Forelimb muscle (tissue), 1 donor: ENCODE measurements around the gene CCDC78. TPM values are rescaled to one million over a fixed set of nuclear protein-coding genes. Genes with fewer than 3 reads are reported as not detected.
"Not testable (repeated sequence)": the region's sequence is repeated elsewhere in the genome, so short reads cannot be mapped to it uniquely, and the experiment has no call there.

Experiments
- DNase-seq: peaks from one replicate; pipeline ENCODE4 v3.0.0-alpha.2; 2013; ENCODE audit warnings: low read depth
- polyA plus RNA-seq: library from polyadenylated mRNA; unstranded; fragments of 120-200 nt; gene quantifications from one replicate; pipeline ENCODE4 v1.2.1, GENCODE V29; 2013; ENCODE audit not compliant: insufficient read length

CCDC78 gene
- polyA plus RNA-seq, 1 donor: 1.5 TPM

DNA sequence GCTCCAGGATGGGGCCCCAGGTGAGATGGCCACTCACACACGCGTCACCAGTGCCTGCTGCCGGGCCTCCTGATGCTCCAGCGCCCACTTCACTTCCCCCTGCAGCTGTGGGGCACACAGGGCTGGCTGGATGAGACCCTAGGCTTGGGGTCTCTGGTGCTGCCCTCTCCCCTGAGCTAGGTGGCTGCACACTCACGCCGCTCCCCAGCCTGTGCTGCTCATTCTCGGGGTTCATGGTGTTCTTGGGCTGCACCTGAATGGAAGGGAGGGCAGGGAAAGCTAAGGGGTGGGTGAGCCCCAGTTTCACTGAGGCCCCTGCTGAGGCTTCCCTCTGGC is 1.2 kb downstream of the CCDC78 start:
- no peak for DNase-seq

DNA sequence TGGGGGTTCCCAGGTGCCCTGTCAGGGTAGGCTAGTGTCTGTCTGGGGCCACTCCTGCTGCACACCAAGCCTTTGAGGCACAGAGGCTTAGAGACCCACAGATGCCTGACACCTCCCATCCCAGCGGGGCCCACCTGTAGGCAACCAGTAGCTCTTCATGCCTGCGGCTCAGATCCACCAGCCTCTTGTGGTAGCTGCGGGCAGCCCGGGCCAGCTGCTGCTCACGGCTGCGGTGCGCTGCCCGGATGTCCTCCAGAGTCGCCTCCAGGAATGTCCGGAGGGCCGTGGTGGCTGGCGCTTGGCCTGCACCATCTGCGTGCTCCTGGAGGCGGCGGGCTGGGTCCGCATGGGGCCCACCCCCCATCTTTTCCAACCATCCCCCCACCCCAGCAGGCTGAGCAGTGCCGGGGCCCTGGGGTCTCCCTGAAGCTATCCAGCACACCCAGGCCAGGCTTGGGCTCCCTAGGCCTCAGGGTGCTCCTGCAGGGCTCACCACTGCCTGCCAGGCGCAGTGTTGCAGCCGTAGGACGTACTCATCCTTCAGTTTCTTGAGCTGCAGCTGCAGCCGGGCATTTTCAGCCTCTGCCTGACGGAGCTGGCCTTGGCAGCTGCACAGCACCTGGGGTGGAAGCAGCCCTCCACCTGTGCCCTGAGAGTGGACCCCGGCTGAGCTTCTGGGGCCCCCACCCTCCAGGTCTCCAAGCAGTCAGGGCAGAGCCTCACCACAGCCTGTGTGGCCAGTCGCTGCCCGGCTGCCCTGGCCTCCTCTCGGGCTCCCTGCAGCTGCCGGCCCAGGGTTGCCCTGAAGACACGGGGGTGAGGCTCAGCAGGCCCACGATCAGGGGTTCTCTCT is 1.8 kb downstream of the CCDC78 start:
- DNase-seq: no peak

DNA sequence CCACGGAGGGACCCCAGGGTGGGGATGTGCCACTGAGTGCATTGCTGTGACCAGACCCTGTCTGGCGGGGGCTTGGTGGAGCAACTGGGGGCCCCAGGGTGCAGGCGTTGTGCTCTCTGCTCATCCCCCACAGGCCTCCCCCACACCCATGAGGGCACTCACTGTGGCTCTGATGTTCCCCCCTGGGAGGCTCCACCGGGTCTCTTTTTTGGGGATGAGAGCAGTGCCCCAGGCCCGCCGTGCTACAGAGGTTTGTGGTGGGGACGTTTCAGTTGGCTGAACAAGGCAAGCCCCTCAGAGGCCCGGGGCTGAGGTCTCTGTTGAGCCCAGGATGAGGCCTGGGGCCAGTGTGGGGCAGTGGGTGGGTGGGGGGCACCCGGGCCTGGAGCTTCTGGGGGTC is 2.5 kb downstream of the CCDC78 start:
- DNase-seq: no peak

DNA sequence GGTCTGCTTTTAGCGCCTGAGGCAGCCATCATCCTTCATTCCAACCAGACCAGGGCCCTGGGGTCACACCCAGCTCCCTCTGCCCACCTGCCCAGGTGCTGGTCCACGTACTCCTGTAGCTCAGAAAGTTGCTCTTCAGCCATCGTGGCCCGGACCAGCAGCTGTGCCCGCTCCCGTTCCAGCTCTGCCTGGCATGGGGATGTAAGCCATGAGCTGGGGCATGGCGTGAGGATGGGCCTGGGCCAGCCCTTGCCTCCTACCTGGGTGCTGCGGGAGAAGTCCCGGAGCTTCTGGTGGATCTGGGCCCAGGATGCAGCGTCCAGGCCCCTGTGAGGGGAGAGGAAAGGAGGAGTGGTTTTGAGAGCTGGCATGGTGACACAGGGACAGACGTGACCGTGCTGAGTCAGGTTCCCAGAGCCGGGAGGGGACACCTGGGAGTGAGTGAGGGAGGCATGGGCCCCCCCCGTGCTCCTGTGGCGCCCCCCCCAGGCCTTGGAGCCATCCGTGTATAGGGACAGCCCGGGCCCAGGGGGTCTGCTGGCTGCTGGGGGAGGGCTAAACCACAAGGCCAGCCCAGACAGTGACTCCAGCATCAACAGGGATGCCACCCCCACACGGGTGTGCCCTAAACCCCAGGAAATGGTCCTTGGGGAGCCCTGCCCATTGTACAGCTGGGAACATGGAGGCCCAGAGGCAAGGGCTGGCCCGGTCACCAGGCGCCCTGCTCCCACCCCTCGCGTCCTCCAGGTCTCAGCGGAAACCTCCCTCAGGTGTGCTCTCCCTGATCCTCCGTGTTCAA is 3.2 kb downstream of the CCDC78 start:
- DNase-seq: no peak

DNA sequence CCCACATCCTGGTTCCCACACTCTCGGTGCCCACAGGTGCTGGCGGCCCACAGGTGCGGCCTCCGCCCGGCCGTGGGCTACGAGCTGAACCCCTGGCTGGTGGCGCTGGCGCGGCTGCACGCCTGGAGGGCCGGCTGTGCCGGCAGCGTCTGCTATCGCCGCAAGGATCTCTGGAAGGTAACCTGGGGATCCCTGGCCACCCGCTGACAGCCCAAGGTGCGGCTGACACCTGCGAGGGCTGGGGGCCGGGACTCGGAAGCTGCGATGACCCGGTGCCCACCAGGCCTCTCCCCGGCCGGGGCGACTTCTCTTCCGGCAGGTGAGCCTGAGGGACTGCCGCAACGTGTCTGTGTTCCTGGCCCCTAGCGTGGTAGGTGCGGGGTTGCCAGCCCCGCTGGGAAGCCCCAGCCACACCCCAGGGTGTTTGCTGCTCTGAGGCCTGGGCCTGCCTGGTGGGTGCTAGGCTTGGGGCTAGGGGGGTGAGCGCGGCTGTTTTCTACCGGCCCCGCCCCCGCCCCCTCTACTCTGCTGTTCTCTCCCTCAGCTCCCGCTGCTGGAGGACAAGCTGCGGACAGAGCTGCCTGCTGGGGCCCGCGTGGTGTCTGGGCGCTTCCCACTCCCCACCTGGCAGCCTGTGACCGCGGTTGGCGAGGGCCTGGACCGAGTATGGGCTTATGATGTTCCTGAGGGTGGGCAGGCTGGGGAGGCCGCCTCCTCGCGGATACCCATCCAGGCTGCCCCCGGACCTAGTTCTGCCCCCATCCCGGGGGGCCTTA is 4.3 kb downstream of the CCDC78 start:
- DNase-seq: no peak

DNA sequence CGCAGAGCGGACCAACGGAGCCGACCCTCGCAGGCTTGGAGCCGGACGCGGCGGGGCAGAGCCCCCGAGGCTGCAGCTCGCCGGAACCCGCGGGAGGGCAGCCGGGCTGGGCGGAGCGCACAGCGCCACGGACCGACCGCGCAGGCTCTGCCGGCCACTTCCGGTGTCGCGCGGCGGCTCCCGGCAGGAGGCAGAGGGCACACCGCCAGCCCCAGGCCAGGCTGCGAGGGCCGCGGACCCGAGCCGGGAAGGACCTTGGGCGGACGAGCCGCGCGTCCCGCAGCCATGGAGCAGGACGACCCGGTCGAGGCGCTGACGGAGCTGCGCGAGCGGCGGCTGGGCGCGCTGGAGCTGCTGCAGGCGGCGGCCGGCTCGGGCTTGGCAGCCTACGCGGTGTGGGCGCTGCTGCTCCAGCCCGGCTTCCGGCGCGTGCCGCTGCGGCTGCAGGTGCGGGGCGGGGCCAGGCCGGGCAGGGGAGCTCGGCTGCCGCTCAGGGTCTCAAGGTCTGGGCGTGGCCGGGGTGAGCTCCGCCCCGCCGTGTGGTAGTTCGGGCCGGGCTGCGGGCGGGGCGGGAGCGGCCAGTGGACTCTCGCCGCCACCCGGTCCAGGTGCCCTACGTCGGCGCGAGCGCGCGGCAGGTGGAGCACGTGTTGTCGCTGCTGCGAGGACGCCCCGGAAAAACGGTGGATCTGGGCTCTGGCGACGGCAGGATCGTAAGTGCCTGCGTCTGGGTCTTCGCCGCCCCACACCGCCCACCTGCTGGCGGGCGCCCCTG is 5.1 kb downstream of the CCDC78 start, which contains the start of gene ANTKMT:
TSS of gene ANTKMT (plus strand) at position 157 of the 775 bp plus-strand sequence. CDS start at position 286, 129 bp downstream.
- DNase-seq: no peak

DNA sequence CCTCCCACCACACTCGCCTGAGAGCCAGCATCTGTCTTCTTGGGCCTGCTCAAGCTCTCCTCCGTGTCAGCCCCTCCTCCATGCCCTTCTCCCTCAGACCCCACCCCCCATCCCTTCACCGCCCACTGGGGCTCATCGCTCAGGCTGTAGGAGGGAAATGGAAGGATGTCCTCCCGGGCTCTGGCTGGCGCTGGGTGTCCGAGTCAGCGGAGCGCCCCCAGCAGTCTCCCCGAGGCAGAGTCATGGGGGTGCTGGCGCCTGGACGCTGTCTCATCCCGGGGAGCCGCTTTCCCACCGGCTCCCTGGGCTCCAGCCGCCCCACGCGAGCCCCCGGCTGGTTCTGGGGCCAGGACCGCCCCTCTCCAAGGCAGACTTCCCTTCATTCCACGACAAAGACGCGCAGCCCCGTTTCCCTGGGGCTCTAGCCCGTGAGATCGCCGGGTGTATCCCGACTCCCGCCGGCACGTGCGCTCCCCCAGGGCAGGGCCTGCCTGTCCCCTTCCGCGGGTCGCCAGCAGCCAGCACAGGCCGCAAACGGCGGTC is 5.7 kb downstream of the CCDC78 start:
- no peak for DNase-seq

DNA sequence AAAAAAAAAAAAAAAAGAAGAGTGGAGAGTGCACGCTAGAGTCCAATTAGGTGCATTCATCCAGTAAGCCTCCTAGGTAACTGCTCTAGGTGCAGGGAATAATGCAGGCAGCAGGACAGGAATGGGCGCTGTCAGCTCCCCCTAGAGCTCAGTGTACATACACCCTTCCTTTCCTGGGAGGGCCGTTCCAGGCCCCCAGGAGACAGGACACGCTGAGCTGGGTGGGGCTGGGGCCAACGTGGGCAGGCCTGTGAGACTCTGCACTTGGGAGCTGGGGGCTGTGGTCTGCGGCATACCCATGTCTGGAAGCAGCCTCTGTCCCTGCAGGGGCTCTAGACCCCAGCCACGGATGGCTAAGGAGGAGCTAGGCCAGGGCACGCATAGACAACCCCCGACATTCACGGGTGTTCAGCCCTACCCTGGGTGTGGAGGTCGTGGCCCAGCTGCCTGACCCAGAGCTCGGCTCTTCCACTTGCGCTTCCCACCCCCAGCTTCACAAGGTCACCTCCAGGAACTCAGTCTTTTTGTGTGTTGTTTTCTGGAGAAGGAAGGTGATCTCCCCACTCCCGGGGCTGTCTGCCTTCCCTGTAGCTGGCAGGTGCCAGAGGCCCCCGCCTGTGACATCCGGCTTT is 6.3 kb downstream of the CCDC78 start:
- DNase-seq: no peak

DNA sequence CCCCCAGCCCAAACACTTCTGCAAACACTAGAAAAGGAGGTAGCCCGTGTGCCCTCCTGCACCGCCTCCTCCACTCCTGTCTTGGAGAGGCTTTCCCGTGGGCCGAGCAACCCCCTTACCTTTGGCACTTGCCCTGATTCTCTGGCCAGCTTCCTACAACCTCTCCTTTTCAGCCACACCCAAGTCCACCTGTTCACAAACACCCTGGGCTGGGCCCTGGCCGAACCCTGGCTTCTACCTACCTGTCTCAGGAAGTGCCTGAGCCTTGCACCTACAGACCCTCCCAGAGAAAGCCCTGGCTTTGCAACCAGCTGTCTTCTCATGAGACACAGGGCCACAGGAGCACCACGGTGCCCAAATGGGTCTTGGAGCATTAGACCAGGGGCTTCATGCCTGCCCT is 7.3 kb downstream of the CCDC78 start:
- no peak for DNase-seq

DNA sequence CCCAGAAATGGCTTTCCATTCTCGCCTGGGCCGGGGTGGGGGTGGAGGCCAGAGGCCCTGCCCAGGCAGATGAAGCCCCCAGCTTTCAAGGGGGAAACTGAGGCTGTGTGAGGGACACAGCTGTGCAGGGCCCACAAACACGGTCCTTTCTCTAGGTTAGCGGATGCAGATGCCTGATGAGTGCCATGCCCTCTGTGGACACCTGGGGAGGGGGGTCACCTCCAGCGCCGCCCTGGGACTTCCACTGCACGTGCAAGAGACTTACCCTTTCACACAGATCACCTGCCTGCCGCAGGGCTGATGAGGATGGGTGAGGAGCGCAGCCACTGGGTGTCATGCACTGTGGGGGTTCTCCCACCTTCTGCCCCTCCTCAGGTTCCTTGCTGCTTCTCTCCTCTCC is 7.9 kb downstream of the CCDC78 start:
- DNase-seq: no peak

DNA sequence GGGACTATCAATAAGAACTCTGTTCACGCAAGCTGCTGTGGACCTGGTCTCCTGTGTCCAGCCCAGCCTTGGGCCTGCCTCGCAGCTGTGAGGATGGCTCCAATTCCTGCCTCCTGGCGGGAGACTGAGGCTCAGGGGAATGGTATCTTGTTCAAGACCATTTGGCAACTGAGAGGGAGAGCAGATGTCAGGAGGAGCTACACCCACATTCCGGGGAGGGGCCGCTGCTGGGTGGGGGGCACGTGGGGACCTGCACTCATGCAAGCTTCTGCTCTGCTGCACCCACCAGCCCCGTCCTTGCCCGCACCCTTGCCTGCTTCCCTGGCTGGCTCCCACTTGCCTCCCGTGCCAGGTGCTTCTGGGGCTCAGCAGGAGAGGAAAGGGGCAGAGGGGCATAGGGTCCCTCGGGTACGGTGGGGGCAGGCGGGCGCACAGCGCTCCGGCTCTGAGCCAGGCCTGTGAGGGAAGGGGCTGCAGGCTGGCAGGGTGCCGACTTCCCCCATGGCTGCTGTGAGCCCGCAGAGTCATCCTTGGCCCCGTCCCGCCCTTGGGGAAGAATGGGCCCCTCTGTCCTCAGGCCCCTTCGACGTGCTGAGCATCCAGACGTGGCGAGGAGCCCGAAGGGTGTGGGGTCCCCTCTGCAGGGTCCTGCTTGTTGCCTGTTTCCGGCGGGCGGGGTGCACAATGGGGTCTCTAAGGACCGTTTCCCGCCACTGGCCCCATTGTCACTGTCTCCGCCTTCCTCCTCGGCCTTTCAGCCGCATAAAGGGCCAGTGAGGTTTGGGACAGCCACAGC is 8.6 kb downstream of the CCDC78 start:
- DNase-seq: no peak

DNA sequence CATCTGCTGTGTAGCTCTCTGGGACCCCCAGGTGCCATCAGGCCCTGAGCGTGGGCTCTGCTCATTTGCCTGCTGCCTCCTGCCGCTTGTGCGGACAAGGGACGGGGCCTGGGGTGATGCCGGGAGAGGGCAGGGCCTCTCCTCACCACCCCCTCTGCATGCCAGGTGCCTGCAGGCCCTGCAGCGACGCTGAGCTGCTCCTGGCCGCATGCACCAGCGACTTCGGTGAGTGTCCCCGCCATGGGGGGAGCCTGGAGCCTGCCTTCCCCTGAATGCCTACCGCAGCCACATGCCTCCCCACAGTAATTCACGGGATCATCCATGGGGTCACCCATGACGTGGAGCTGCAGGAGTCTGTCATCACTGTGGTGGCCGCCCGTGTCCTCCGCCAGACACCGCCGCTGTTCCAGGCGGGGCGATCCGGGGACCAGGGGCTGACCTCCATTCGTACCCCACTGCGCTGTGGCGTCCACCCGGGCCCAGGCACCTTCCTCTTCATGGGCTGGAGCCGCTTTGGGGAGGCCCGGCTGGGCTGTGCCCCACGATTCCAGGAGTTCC is 9.4 kb downstream of the CCDC78 start:
- no peak for DNase-seq

DNA sequence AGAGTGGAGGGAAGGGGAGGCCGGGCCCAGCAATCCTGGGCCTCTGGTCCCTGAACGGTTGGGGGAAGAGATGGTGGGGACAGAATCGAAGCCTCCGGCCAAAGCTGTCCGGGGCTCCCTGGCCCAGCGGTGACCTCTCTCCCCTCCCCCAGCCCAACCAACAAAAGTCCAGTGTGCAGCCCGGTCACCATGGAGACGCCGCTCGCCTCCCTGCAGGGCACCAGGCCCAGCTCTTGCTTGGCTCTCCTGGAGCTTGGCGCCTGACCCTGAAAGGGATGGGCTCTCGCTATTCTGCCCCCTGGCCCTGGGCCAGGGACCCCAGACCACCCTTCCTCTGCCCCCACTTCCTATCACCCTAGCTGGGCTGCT is 10.1 kb downstream of the CCDC78 start:
- no peak for DNase-seq

DNA sequence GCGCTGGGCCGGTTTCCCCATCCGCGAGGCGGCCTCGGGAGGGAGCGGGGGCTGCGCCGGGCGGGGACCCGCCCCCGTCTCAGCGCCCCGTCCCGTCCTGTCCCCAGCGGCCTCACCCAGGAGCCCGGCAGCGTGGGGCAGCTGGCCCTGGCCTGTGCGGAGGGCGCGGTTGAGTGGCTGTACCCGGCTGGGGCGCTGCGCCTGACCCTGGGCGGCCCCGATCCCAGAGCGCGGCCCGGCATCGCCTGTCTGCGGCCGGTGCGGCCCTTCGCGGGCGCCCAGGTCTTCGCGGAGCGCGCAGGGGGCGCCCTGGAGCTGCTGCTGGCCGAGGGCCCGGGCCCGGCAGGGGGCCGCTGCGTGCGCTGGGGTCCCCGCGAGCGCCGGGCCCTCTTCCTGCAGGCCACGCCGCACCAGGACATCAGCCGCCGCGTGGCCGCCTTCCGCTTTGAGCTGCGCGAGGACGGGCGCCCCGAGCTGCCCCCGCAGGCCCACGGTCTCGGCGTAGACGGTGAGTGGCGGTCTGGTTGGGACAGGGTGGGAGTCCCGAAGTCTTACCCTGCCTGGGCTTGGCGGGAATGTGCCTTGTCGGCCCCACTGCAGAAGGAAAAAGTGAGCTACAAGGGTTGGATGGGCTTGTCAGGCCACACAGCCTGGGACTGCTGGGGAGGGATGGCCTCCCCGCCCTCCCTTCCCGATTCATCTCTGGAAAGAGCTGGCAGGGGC is 10.6 kb downstream of the CCDC78 start:
- DNase-seq: no peak

DNA sequence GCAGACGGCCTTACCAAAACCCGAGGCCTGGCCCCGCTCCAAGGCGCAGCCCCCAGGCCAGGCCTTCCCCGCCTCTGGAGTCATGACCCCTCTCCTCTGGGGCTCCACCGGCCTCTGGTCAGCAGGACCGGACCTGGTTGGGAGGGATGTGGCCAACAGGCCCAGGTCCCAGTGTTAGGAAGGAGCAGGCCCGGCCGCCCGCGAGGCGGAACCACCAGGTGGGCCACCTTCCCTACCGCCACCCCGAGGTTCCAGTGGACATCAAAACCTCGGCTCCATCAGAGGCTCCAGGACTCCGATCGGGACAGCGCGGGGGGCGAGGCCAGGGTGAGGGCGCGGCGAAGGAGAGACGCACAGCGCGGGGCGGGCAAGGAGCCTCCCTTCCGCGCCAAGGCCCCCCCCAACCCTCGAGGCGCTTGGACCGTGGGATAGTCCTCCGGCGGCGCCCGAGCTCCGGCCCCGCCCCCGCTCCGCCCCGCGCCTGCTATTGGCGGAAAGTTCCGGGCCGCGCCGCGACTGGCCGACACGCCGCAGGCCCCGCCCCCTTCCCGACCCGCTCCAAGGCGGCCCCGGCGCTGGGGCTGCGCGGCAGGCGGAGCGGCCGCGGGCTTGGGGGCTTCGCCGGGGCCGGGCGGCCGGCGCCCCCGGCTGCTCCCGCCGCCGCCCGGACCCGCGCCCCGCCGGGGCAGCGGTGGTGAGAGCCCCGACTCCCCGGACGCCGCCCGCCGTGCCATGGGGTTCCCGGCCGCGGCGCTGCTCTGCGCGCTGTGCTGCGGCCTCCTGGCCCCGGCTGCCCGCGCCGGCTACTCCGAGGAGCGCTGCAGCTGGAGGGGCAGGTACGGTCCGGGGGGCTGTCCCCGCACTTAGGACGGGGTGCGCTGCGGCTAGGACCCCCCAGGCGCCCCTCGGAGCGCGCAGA is 11.4 kb downstream of the CCDC78 start, which contains the start of gene METRN:
TSS of gene METRN (plus strand) at position 561 of the 919 bp plus-strand sequence. CDS start at position 733, 172 bp downstream.
- no peak for DNase-seq

DNA sequence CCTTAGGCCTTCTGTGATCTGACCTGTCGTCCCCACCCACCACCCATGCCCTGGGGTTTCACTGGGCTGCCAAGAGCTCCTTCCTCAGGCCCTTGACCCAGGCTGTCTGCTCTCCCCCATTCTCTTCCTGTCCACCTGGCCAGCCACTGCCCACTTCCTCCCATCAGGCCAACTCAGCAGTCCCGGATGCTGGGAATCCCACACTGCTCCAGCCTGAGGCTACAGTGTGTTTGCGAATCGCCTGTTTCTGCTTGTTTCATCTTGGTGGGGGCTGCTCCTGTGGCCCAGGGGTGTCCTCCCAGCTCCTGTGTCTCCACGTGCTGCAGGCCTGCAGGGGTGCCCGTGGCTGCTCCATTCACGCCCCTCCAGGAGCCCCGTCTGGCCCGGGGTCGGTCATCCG is 12.2 kb downstream of the CCDC78 start:
- no peak for DNase-seq

DNA sequence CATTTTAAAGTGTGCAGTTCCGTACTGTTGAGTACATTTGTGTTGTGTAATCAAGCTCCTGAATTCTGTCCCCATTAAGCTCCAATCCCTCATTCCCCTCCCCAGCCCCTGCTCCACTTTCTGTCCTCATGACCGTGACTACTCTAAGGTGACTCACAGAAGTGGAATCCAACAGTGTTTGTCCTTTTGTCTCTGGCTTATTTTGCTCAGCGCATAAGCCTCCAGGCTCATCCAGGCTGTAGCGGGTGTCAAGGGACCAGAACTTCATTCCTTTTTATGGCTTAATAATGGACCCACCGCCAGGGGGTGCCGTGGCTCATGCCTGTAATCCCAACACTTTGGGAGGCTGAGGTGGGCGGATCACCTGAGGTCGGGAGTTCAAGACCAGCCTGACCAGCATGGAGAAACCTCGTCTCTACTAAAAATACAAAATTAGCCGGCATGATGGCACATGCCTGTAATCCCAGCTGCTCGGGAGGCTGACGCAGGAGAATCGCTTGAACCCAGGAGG is 13.4 kb downstream of the CCDC78 start:
- DNase-seq: not testable (repeated sequence)
